ENCODE data around the gene NTN5. TPM values are rescaled to one million over a fixed set of nuclear protein-coding genes. Genes with fewer than 3 reads are reported as not detected.

The NTN5 gene
- total and polyA plus RNA-seq, 2 experiments from 2014 or later, result 0.52 to 0.94 TPM

DNA sequence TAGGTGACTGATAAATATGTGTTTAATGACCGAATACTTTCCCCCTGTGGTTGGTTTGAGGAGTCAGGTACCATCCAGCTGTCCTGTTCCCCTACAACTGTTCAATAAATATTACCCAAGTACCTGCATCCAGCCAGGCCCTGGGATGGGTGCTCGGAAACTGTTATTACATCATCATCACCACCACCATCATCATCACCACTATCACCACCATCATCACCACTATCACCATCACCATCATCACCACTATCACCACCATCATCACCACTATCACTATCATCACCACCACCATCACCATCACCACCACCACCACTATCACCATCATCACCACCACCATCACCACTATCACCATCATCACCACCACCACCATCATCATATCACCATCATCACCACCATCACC lies 4.1 kb downstream of the NTN5 start (continued):
- TF ChIP-seq, protein P1, sequence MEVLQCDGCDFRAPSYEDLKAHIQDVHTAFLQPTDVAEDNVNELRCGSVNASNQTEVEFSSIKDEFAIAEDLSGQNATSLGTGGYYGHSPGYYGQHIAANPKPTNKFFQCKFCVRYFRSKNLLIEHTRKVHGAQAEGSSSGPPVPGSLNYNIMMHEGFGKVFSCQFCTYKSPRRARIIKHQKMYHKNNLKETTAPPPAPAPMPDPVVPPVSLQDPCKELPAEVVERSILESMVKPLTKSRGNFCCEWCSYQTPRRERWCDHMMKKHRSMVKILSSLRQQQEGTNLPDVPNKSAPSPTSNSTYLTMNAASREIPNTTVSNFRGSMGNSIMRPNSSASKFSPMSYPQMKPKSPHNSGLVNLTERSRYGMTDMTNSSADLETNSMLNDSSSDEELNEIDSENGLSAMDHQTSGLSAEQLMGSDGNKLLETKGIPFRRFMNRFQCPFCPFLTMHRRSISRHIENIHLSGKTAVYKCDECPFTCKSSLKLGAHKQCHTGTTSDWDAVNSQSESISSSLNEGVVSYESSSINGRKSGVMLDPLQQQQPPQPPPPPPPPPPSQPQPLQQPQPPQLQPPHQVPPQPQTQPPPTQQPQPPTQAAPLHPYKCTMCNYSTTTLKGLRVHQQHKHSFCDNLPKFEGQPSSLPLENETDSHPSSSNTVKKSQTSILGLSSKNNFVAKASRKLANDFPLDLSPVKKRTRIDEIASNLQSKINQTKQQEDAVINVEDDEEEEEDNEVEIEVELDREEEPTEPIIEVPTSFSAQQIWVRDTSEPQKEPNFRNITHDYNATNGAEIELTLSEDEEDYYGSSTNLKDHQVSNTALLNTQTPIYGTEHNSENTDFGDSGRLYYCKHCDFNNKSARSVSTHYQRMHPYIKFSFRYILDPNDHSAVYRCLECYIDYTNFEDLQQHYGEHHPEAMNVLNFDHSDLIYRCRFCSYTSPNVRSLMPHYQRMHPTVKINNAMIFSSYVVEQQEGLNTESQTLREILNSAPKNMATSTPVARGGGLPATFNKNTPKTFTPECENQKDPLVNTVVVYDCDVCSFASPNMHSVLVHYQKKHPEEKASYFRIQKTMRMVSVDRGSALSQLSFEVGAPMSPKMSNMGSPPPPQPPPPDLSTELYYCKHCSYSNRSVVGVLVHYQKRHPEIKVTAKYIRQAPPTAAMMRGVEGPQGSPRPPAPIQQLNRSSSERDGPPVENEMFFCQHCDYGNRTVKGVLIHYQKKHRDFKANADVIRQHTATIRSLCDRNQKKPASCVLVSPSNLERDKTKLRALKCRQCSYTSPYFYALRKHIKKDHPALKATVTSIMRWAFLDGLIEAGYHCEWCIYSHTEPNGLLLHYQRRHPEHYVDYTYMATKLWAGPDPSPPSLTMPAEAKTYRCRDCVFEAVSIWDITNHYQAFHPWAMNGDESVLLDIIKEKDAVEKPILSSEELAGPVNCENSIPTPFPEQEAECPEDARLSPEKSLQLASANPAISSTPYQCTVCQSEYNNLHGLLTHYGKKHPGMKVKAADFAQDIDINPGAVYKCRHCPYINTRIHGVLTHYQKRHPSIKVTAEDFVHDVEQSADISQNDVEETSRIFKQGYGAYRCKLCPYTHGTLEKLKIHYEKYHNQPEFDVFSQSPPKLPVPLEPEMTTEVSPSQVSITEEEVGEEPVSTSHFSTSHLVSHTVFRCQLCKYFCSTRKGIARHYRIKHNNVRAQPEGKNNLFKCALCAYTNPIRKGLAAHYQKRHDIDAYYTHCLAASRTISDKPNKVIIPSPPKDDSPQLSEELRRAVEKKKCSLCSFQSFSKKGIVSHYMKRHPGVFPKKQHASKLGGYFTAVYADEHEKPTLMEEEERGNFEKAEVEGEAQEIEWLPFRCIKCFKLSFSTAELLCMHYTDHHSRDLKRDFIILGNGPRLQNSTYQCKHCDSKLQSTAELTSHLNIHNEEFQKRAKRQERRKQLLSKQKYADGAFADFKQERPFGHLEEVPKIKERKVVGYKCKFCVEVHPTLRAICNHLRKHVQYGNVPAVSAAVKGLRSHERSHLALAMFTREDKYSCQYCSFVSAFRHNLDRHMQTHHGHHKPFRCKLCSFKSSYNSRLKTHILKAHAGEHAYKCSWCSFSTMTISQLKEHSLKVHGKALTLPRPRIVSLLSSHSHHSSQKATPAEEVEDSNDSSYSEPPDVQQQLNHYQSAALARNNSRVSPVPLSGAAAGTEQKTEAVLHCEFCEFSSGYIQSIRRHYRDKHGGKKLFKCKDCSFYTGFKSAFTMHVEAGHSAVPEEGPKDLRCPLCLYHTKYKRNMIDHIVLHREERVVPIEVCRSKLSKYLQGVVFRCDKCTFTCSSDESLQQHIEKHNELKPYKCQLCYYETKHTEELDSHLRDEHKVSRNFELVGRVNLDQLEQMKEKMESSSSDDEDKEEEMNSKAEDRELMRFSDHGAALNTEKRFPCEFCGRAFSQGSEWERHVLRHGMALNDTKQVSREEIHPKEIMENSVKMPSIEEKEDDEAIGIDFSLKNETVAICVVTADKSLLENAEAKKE (CRISPR knock-in tag; IDR thresholded peaks at IDR 0.05), result no peak
- TF ChIP-seq POLR2AphosphoS5 (IDR thresholded peaks at IDR 0.05; ENCODE audit: low read depth), result no peak
- no peak for TF ChIP-seq ZNF114 (CRISPR knock-in tag; IDR thresholded peaks at IDR 0.05)
- no peak for TF ChIP-seq NANOG (IDR thresholded peaks at IDR 0.05; ENCODE audit: borderline replicate concordance)
- no peak for TF ChIP-seq EZH2 (IDR thresholded peaks at IDR 0.05; ENCODE audit: low read depth, unreplicated experiment)
- no peak for TF ChIP-seq EZH2phosphoT487 (IDR thresholded peaks at IDR 0.05; ENCODE audit: unreplicated experiment)
- no peak for TF ChIP-seq CREB1 (CRISPR knock-in tag; IDR thresholded peaks at IDR 0.05; ENCODE audit: low read depth)
- no peak for TF ChIP-seq STAT1 (IDR thresholded peaks at IDR 0.05; ENCODE audit: unreplicated experiment)
- TF ChIP-seq ZNF331 (CRISPR knock-in tag; IDR thresholded peaks at IDR 0.05; ENCODE audit: low read depth), result no peak
- TF ChIP-seq, protein P2, sequence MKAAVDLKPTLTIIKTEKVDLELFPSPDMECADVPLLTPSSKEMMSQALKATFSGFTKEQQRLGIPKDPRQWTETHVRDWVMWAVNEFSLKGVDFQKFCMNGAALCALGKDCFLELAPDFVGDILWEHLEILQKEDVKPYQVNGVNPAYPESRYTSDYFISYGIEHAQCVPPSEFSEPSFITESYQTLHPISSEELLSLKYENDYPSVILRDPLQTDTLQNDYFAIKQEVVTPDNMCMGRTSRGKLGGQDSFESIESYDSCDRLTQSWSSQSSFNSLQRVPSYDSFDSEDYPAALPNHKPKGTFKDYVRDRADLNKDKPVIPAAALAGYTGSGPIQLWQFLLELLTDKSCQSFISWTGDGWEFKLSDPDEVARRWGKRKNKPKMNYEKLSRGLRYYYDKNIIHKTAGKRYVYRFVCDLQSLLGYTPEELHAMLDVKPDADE (IDR thresholded peaks at IDR 0.05), result no peak
- TF ChIP-seq, protein P3, sequence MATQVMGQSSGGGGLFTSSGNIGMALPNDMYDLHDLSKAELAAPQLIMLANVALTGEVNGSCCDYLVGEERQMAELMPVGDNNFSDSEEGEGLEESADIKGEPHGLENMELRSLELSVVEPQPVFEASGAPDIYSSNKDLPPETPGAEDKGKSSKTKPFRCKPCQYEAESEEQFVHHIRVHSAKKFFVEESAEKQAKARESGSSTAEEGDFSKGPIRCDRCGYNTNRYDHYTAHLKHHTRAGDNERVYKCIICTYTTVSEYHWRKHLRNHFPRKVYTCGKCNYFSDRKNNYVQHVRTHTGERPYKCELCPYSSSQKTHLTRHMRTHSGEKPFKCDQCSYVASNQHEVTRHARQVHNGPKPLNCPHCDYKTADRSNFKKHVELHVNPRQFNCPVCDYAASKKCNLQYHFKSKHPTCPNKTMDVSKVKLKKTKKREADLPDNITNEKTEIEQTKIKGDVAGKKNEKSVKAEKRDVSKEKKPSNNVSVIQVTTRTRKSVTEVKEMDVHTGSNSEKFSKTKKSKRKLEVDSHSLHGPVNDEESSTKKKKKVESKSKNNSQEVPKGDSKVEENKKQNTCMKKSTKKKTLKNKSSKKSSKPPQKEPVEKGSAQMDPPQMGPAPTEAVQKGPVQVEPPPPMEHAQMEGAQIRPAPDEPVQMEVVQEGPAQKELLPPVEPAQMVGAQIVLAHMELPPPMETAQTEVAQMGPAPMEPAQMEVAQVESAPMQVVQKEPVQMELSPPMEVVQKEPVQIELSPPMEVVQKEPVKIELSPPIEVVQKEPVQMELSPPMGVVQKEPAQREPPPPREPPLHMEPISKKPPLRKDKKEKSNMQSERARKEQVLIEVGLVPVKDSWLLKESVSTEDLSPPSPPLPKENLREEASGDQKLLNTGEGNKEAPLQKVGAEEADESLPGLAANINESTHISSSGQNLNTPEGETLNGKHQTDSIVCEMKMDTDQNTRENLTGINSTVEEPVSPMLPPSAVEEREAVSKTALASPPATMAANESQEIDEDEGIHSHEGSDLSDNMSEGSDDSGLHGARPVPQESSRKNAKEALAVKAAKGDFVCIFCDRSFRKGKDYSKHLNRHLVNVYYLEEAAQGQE (IDR thresholded peaks at IDR 0.05; ENCODE audit: unreplicated experiment), result no peak
